Ishikawa (cell line): ENCODE measurements around the gene BRD7.

Experiments used
- CEBPB ChIP-seq: IDR thresholded peaks from 2 replicates; pipeline ENCODE4 v1.6.1; 2012
- CREB1 ChIP-seq: IDR thresholded peaks from 2 replicates; pipeline ENCODE4 v1.6.1; 2012; ENCODE audit warnings: low read depth
- EGR1 ChIP-seq: IDR thresholded peaks from 2 replicates; pipeline ENCODE4 v1.6.1; 2012
- EP300 ChIP-seq: IDR thresholded peaks from 2 replicates; pipeline ENCODE4 v1.6.1; 2012; ENCODE audit warnings: borderline replicate concordance
- FOXM1 ChIP-seq: IDR thresholded peaks from 2 replicates; pipeline ENCODE4 v1.6.1; 2012; ENCODE audit warnings: low read depth, borderline replicate concordance
- NFIC ChIP-seq: IDR thresholded peaks from 2 replicates; pipeline ENCODE4 v1.6.1; 2012
- RAD21 ChIP-seq: IDR thresholded peaks from 2 replicates; pipeline ENCODE4 v1.6.1; 2012; ENCODE audit warnings: low read depth
- TAF1 ChIP-seq: IDR thresholded peaks from 2 replicates; pipeline ENCODE4 v1.6.1; 2012; ENCODE audit warnings: low read depth, mild to moderate bottlenecking
- TCF12 ChIP-seq: IDR thresholded peaks from 2 replicates; pipeline ENCODE4 v1.6.1; 2012; ENCODE audit warnings: low read depth
- TEAD4 ChIP-seq: IDR thresholded peaks from 2 replicates; pipeline ENCODE4 v1.6.1; 2012
- YY1 ChIP-seq: IDR thresholded peaks from 2 replicates; pipeline ENCODE4 v1.6.1; 2012; ENCODE audit warnings: low read depth
- ZBTB7A ChIP-seq: IDR thresholded peaks from 2 replicates; pipeline ENCODE4 v1.6.1; 2012; ENCODE audit warnings: low read depth
- TF ChIP-seq, protein P1 (sequence below): IDR thresholded peaks from 2 replicates; pipeline ENCODE4 v1.6.1; 2012
- TF ChIP-seq, protein P2 (sequence below): IDR thresholded peaks from 2 replicates; pipeline ENCODE4 v1.6.1; 2012
- TF ChIP-seq, protein P3 (sequence below): IDR thresholded peaks from 2 replicates; pipeline ENCODE4 v1.6.1; 2012; ENCODE audit warnings: low read depth, mild to moderate bottlenecking

Gene BRD7

DNA sequence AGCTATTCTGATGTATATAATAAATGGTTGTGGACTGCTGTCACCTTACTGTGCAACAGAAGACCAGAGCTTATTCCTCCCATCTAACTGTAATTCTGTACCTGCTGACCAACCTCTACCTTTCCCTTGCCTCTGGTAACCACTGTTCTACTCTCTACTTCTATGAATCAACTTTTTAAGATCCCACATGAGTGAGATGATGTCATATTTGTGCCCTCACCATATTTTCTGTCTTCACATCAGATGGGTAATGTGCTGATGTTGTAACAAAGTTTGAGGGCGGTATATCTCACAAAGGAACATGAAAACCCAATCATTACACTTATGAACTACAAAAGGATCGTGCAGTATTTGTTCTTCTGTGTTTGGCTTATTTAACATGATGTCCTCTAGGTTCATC, 16.8 kb downstream of the BRD7 start:
- TF ChIP-seq EP300 (no peak), ZBTB7A (no peak), YY1 (no peak), TCF12 (no peak), TAF1 (no peak), TEAD4 (no peak), CREB1 (no peak), NFIC (no peak)
- TF ChIP-seq, protein P1, sequence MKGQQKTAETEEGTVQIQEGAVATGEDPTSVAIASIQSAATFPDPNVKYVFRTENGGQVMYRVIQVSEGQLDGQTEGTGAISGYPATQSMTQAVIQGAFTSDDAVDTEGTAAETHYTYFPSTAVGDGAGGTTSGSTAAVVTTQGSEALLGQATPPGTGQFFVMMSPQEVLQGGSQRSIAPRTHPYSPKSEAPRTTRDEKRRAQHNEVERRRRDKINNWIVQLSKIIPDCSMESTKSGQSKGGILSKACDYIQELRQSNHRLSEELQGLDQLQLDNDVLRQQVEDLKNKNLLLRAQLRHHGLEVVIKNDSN: no peak
- TF ChIP-seq, protein P2, sequence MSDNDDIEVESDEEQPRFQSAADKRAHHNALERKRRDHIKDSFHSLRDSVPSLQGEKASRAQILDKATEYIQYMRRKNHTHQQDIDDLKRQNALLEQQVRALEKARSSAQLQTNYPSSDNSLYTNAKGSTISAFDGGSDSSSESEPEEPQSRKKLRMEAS: no peak

DNA sequence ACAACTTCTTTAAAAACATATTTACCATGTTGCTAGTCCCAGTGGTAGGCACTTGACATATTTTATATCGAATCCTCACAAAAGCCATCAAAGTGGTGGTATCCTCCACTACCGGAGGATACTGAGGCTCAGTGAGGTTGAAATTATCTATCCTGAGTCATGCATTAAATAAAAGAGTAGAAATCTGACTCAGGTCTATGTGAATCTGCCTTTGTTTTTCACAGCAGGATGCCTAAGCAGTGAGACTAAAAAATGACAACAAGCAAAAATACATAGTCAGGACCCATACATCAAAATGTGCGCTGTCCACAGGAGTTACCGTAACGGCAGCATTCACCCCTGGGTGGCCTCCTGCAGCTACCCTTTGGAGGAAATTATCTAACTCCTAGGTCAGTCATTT, 17.7 kb downstream of the BRD7 start:
- TF ChIP-seq CEBPB (no peak), TCF12 (no peak), CREB1 (no peak), TEAD4 (no peak), NFIC (no peak), FOXM1 (no peak), EP300 (no peak)
- TF ChIP-seq, protein P3, sequence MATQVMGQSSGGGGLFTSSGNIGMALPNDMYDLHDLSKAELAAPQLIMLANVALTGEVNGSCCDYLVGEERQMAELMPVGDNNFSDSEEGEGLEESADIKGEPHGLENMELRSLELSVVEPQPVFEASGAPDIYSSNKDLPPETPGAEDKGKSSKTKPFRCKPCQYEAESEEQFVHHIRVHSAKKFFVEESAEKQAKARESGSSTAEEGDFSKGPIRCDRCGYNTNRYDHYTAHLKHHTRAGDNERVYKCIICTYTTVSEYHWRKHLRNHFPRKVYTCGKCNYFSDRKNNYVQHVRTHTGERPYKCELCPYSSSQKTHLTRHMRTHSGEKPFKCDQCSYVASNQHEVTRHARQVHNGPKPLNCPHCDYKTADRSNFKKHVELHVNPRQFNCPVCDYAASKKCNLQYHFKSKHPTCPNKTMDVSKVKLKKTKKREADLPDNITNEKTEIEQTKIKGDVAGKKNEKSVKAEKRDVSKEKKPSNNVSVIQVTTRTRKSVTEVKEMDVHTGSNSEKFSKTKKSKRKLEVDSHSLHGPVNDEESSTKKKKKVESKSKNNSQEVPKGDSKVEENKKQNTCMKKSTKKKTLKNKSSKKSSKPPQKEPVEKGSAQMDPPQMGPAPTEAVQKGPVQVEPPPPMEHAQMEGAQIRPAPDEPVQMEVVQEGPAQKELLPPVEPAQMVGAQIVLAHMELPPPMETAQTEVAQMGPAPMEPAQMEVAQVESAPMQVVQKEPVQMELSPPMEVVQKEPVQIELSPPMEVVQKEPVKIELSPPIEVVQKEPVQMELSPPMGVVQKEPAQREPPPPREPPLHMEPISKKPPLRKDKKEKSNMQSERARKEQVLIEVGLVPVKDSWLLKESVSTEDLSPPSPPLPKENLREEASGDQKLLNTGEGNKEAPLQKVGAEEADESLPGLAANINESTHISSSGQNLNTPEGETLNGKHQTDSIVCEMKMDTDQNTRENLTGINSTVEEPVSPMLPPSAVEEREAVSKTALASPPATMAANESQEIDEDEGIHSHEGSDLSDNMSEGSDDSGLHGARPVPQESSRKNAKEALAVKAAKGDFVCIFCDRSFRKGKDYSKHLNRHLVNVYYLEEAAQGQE: no peak

DNA sequence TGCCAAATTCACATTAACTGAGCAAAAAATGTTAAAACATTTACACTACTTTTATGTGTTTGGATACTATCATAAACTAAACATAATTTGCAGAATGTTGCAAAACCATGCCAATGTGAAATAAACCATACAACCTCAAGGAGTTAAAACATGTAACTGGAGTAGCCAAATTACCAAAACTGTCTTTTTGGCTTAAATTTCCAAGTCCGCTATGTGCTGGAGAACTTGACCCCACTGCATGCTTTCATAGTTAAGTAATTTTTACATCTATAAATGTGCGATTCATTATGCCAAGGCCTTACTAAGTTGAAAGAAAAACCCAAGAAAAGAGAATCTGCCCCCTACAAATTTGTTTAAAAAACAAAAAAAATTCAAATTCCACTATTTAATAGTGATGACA, 28.2 kb downstream of the BRD7 start:
- TF ChIP-seq TEAD4: no peak

DNA sequence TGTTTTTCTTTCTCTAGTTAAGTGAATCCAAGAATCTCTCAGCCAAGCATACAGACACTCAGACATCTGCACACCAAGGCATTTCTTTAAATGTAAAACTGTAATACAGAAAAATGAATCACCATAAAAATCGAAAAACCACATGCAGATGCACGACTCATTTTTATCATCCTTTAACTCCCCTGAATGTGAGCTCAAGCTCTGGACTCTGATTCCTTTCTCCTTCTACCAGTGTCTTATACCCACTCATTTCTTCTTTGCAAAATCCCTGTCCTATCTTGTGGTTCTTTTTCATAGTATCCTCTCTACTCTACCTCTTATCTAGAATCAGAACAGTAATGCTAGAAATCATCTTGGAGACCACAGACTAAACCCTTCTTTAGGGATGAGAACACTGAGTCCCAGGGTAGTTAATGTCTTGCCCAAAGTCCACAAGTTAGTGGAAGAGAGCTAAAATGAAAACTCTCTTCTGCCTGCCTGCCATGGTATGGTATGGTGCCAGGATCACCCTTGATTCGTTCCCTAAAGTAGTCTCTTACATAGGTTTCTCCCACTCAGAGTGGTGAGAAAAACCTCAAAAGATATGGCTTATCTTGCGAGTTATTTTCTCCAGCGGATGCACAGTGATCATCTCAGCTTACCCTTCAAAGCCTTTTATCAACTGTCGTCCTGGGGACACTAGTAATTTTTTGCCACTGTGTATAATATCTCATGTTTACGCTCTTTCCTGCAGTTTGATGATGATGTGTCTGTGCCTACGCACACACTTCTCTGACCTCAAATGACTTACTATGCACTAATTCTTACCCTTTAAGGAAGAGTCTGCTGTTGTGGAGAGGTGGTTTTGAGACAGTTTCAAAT, 30.2 kb downstream of the BRD7 start:
- TF ChIP-seq TCF12: no peak

DNA sequence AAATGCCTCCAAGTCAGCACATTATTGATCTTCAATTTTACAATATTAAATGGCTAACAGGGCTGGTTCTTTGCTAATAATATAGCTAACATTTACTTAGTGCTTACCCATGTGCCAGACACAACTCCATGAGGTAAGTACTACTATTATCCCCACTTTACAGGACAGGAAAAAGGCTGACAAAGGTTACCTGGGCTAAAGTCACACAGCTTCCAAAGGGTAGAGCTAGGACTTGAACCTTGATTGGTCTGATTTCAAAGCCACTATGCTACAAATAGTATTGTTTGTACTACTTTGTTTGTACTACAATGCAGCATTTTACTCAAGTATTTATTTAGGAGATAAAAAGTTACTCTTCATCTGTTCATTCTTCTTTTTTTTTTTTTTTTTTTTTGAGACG, 31.9 kb downstream of the BRD7 start:
- TF ChIP-seq EGR1 (no peak), FOXM1 (no peak), EP300 (no peak)
- TF ChIP-seq, protein P2: no peak

DNA sequence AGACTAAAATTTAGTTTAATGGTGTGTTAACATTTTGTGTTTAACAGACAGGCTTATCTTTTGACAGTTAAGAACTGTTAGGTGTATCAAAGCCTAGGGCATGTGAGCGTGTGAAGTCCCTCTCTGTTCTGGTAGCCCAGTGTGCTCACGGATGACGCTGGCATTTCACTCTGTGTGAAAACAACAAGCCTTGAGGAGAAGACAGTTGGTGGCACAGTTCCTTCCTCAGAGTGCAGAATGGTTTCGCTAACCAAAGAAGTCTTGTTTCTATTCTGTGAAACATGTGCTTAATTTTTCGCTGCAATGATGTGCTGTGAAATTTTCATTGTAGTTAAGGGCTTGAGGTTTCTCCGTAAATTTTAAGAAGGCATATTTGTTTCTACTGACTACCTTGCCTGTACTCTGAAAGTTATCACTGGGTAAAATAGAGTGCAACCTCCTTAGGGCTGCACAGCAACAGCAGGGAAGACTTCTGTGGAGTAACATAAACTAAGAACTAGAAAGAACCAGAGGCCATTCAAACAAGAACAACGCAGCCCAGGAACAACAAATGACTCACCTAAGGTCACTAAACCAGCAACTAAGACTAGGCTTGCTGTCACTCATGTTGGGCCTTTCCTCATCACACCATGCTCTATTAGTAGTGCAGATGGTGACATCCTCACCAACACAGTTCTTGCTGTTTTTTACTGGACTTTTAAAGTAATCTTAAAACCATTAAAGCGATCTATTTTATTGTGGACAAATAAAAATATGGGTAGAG, 33.4 kb downstream of the BRD7 start:
- TF ChIP-seq RAD21: no peak
- no peak for TF ChIP-seq EP300
- no peak for TF ChIP-seq CEBPB
- no peak for TF ChIP-seq TCF12
- TF ChIP-seq TEAD4: no peak
- TF ChIP-seq ZBTB7A: no peak
- TF ChIP-seq, protein P3: no peak
- TF ChIP-seq FOXM1: no peak
- TF ChIP-seq EGR1: no peak
- TF ChIP-seq, protein P2: no peak
- no peak for TF ChIP-seq YY1
- TF ChIP-seq, protein P1: no peak
- TF ChIP-seq CREB1: no peak
- no peak for TF ChIP-seq TAF1
- no peak for TF ChIP-seq NFIC
